Activated naive CD8-positive, alpha-beta T cell (primary cell): ENCODE data around the gene TMEM79.
A peak's percentile ranks its signal among the peaks of the same experiment; 100 is the strongest.

Source experiments
- H3K27ac Mint-ChIP-seq: one replicate; pipeline ENCODE4 v1.8.0; 2021; ENCODE audit warnings: mixed read lengths
- H3K27me3 Mint-ChIP-seq: one replicate; pipeline ENCODE4 v1.8.0; 2021; ENCODE audit warnings: mixed read lengths
- H3K36me3 Mint-ChIP-seq: one replicate; pipeline ENCODE4 v1.8.0; 2021; ENCODE audit warnings: mixed read lengths
- H3K4me1 Mint-ChIP-seq: one replicate; pipeline ENCODE4 v1.8.0; 2021; ENCODE audit warnings: low read depth, mixed read lengths
- H3K4me3 Mint-ChIP-seq: one replicate; pipeline ENCODE4 v1.8.0; 2021; ENCODE audit warnings: mild to moderate bottlenecking, mixed read lengths
- H3K9me3 Mint-ChIP-seq: one replicate; pipeline ENCODE4 v1.8.0; 2021; ENCODE audit warnings: low read depth, mixed read lengths

Gene TMEM79, protein sequence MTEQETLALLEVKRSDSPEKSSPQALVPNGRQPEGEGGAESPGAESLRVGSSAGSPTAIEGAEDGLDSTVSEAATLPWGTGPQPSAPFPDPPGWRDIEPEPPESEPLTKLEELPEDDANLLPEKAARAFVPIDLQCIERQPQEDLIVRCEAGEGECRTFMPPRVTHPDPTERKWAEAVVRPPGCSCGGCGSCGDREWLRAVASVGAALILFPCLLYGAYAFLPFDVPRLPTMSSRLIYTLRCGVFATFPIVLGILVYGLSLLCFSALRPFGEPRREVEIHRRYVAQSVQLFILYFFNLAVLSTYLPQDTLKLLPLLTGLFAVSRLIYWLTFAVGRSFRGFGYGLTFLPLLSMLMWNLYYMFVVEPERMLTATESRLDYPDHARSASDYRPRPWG

DNA sequence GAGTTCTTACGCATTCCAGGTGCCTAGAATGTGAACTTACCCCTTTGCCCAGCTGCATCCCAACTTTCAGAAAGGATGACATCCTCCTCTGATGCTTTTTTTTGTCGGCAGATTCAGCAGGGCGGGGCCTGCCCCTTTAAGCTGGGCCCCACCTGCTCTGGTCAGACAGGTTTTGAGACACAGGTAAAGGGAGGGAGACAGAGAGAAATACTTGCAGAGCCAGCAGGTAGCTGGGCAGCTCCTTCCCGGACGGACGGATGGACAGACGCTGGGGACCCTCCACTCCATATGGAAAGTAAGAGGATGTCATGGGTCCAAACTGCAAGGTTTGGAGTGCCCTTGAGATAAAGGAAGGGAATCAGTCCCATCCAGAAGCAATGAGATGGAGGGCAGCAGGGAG lies at the start of gene TMEM79:
Gene TMEM79, plus strand, starts transcription at position 214 of the 400 bp plus-strand sequence. CDS start 902 bp downstream, outside the sequence.
- peaks cover 27% of the 10 kb centered on the region for H3K4me1 Mint-ChIP-seq
- H3K36me3 Mint-ChIP-seq, result no peaks in the 10 kb centered on the region
- peak within 1 kb of the TSS; percentile 98 for H3K27ac Mint-ChIP-seq
- no peaks in the 10 kb centered on the region for H3K9me3 Mint-ChIP-seq
- H3K4me3 Mint-ChIP-seq, result peak within 1 kb of the TSS; percentile 99
- H3K27me3 Mint-ChIP-seq, result no peaks in the 10 kb centered on the region

DNA sequence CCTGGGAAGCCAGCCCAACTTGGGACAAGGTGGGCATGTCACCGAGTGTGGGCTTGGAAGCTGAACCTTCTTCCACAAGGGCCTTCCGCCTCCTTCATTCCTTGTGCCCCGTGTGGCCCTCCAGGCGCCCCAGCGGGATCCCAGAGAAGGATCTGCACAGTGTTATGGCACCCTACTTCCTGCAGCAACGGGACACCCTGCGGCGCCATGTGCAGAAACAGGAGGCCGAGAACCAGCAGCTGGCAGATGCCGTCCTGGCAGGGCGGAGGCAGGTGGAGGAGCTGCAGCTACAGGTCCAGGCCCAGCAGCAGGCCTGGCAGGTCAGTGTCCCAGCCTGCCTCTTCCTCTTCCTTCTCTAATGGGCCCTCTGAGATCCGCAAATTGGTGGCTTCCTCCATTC lies 48.0 kb upstream of the TMEM79 start:
- Mint-ChIP-seq H3K4me3 (no peak overlapping the region), H3K9me3 (no peaks in the 10 kb centered on the region), H3K36me3 (peaks cover 9% of the 10 kb centered on the region), H3K4me1 (no peaks in the 10 kb centered on the region), H3K27ac (no peak overlapping the region), H3K27me3 (no peaks in the 10 kb centered on the region)

DNA sequence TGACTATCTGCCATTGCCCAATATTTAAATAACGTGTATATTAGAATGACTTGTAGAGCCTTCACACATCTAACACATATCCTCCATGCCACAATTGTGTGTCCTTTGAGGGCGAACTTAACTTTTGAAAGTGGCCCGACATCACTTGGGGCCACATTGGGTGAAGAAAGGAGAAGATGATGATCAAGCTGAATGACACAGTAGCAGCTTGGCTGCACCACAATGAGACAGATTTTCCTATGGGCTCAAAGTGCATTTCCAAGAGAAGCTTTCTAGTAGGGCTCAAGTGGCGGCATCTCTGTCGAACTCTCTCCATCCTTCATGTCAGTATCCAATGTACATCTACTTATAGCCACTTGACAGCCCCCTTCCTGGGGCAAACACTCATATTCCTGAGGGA lies 45.9 kb upstream of the TMEM79 start:
- Mint-ChIP-seq H3K36me3 (peaks cover 9% of the 10 kb centered on the region), H3K9me3 (no peaks in the 10 kb centered on the region), H3K4me3 (no peak overlapping the region), H3K27me3 (no peaks in the 10 kb centered on the region), H3K4me1 (no peaks in the 10 kb centered on the region), H3K27ac (no peak overlapping the region)

DNA sequence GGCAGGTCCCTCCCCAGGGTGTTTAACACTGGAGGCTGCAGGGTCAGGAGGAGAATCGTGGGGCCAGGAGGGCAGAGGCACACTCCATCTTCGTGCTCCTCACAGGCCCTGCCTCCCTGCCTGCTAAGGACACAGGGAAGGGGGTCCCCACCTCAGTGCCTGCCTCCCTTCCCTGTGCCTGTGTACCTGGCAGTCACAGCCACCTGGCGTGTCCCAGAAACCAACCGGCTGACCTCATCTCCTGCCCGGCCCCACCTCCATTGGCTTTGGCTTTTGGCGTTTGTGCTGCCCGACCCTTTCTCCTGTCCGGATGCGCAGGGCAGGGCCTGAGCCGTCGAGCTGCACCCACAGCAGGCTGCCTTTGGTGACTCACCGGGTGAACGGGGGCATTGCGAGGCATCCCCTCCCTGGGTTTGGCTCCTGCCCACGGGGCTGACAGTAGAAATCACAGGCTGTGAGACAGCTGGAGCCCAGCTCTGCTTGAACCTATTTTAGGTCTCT lies 42.8 kb upstream of the TMEM79 start:
- Mint-ChIP-seq H3K27me3 (no peaks in the 10 kb centered on the region), H3K36me3 (peaks cover 4% of the 10 kb centered on the region), H3K4me3 (no peak overlapping the region), H3K9me3 (no peaks in the 10 kb centered on the region), H3K4me1 (peaks cover 16% of the 10 kb centered on the region), H3K27ac (no peak overlapping the region)

DNA sequence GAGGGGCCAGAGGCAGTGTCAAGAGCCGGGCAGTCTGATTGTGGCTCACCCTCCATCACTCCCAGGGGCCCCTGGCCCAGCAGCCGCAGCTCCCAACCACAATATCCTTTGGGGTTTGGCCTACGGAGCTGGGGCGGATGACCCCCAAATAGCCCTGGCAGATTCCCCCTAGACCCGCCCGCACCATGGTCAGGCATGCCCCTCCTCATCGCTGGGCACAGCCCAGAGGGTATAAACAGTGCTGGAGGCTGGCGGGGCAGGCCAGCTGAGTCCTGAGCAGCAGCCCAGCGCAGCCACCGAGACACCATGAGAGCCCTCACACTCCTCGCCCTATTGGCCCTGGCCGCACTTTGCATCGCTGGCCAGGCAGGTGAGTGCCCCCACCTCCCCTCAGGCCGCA lies 42.2 kb upstream of the TMEM79 start, which contains the start of gene BGLAP:
Gene BGLAP, plus strand, starts transcription at position 259 of the 400 bp plus-strand sequence. Its CDS starts 48 bp downstream, at position 307.
- no peak within 1 kb of the TSS for H3K4me3 Mint-ChIP-seq
- peaks cover 17% of the 10 kb centered on the region for H3K4me1 Mint-ChIP-seq
- H3K9me3 Mint-ChIP-seq, result no peaks in the 10 kb centered on the region
- no peak within 1 kb of the TSS for H3K27ac Mint-ChIP-seq
- no peaks in the 10 kb centered on the region for H3K27me3 Mint-ChIP-seq
- H3K36me3 Mint-ChIP-seq, result peaks cover 2% of the 10 kb centered on the region

DNA sequence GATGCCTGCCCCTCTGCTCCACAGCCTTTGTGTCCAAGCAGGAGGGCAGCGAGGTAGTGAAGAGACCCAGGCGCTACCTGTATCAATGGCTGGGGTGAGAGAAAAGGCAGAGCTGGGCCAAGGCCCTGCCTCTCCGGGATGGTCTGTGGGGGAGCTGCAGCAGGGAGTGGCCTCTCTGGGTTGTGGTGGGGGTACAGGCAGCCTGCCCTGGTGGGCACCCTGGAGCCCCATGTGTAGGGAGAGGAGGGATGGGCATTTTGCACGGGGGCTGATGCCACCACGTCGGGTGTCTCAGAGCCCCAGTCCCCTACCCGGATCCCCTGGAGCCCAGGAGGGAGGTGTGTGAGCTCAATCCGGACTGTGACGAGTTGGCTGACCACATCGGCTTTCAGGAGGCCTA lies 41.4 kb upstream of the TMEM79 start:
- Mint-ChIP-seq H3K4me1 (peaks cover 17% of the 10 kb centered on the region), H3K9me3 (no peaks in the 10 kb centered on the region), H3K36me3 (no peaks in the 10 kb centered on the region), H3K4me3 (no peak overlapping the region), H3K27me3 (no peaks in the 10 kb centered on the region), H3K27ac (no peak overlapping the region)

DNA sequence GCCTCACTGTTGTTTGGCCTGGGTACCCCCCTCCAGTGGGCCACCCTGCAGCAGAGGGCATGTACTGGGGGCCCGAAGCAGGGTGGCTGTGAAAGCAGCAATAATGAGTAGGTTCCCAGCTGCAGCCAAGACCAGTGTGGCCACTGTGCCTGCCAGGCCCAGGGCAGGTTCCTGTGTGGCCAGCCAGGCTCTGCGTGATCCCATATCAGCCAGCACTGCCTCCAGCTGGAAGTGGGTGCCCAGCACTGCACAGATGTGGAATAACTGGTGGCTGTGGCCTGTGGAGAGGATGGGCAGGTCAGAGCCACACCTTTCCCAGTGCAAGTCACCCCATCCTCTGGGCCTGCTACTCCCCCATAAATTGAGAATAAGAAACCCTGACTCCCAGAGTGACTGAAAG lies 40.0 kb upstream of the TMEM79 start:
- no peaks in the 10 kb centered on the region for H3K9me3 Mint-ChIP-seq
- no peaks in the 10 kb centered on the region for H3K27me3 Mint-ChIP-seq
- no peaks in the 10 kb centered on the region for H3K36me3 Mint-ChIP-seq
- no peak overlapping the region for H3K4me3 Mint-ChIP-seq
- no peak overlapping the region for H3K27ac Mint-ChIP-seq
- H3K4me1 Mint-ChIP-seq, result peaks cover 17% of the 10 kb centered on the region

DNA sequence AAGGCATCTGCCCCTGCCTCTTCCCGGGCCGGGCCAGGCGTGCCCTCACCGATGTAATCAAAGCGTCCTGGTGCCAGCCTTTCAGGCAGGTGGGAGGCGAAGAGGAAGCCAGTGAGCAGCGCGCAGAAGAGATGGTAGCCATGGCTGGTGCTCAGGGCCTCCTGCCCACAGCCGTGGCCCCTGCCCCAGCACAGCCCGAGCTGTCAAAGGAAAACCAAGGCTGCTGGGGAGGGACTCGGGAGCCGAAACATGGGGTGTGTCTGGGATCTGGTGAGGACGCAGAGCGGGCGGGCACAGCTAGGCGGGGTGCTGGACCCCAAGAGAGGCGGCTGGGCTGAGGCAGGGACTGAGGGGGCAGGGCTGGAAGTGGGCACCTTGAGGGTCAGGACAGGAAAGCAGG lies 39.4 kb upstream of the TMEM79 start:
- Mint-ChIP-seq H3K27me3 (no peaks in the 10 kb centered on the region), H3K36me3 (no peaks in the 10 kb centered on the region), H3K27ac (no peak overlapping the region), H3K4me3 (peak overlapping the region; percentile 81), H3K9me3 (no peaks in the 10 kb centered on the region), H3K4me1 (peaks cover 17% of the 10 kb centered on the region)

DNA sequence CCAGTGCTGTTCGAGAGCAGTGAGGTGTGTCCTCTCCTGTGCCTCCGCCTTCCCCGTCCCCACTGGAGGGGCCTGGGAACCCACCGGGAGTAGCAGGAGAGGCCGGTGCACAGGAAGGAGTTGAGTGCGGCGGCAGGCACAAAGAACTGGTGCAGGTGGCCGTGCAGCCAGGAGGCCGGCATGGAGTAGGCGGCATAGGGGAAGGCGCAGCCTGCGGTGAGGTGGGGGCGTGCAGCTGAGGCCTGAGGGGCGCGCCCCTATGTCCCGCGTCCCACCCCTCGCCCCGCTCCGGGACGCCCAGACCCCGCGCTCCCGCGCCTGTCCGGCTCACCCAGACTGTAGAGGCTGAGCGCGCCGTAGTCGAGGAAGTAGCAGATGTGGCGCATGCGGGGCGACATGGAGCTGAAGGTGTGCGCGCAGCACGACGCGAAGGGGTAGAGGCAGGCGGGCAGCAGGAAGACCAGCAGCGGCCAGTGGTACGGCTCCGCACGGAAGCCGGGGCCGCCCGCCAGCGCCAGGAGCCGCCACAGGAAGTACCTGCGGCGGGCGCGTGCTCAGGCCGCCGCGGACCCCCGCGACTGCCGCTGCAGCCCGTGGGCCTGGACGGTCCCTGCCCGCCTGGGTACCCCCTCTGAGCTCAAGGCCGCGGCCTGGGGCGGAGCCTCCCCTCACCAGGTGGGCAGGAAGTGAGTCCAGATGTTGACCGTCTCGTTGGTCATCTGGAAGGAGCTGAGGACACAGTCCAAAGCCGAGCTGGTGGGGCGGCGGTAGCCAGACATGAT lies 38.5 kb upstream of the TMEM79 start:
- H3K36me3 Mint-ChIP-seq, result no peaks in the 10 kb centered on the region
- H3K4me3 Mint-ChIP-seq, result peak overlapping the region; percentile 81
- H3K9me3 Mint-ChIP-seq, result no peaks in the 10 kb centered on the region
- no peaks in the 10 kb centered on the region for H3K27me3 Mint-ChIP-seq
- peak overlapping the region; percentile 76 for H3K27ac Mint-ChIP-seq
- H3K4me1 Mint-ChIP-seq, result peaks cover 17% of the 10 kb centered on the region

DNA sequence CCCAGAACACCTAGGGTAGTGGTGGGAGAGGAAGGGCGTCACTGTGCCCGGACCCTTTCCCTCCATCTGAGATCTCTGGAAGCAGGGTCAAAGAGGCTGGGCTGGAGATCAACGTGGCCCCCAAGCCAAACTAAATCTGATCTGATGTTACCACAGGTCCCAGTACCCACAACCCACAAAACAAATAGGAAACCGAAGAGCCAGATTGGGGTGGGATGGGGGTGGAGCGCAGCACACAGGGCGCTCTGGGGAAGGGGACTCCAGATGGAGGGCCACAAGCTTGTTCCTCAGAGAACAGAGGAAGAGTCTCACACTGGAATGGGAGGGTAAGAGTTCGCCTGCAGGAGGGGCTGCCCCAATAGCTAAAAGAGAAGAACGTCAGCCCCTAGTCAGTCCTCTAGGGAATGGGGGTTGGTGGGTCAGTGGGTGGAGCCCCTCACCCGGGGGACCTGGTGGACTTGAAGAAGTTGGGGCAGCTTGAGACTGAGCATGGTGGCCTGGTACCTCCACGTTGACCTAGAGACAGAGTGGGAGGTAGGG lies 37.8 kb upstream of the TMEM79 start:
- Mint-ChIP-seq H3K4me3 (peak overlapping the region; percentile 28), H3K9me3 (no peaks in the 10 kb centered on the region), H3K27ac (no peak overlapping the region), H3K27me3 (no peaks in the 10 kb centered on the region), H3K4me1 (peaks cover 17% of the 10 kb centered on the region), H3K36me3 (no peaks in the 10 kb centered on the region)

DNA sequence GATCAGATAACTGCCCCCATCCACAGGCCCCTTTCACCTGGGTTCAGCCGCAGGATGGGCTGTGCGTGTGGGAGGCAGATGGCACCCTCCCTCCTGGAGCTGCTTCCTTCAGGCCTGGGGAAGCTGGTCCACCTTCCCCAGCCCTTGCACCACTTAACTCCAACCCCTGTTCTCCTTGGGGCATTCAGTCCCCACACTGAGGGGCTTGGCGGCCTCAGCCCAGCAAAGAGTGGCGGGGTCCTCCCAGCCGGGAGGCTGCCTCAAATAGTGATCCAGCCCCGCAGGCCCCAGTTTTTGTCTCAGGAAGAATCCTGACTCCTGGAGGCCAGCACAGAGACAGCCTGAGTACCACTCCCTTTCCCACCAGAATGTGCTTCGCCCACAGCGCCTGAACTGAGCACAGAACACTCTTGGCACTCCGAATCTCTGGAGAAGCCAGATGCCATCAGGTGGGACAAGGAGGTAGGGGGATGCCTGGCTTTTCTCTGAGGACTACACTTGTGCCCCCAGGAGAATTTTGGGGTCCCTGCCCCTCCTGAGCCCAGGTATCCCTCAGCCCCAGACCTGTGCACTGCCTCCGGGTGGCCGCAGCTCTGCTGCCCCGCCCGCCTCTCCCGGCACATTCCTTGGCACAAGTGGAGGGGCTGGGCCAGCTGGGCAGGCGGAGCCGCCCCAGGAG lies 37.2 kb upstream of the TMEM79 start:
- Mint-ChIP-seq H3K27ac (no peak overlapping the region), H3K4me3 (no peak overlapping the region), H3K27me3 (no peaks in the 10 kb centered on the region), H3K4me1 (peaks cover 17% of the 10 kb centered on the region), H3K36me3 (no peaks in the 10 kb centered on the region), H3K9me3 (no peaks in the 10 kb centered on the region)

DNA sequence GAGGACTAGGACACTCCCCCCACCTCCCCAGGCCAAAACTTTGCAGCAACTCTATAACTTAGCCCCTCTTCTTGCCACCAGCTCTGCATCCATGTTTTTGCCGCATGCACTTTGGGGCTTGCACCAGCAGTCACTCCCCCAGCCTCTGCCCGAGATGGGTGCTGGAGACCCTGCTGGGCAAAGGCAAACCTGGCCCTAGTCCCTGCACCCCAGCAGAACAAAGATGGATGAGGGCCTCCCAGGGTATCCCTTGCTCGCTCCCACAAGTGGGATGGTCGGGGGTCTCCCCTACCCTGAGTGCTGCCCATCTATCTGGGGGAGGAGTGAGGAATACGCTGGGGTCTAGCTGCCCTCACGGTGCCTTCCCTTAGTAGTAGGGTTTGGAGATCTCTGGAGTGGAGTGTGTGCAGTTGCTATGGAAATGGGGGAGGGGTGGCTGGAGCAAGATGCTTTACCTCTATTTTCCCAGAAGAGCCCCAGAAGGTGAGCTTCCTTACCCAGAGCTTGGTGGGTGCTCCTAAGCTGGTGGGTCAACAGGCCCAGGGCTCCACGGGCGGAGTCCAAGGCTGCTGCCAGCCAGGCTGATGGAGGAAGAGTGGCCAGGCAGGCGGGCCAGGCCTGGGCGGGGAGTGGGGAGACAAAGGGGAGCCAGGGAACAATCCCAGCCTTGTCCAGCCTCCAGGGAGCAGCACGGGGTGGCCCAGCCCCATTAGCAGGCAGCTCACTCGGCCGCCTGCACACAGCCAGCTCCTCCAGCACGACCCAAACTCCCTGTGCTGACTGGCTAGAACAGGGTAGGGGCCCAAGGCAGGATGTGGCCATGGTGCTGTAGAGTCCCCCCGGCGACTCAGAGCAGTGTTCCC lies 36.4 kb upstream of the TMEM79 start, which contains the start of gene PAQR6:
Gene PAQR6, minus strand, starts transcription at position 597 of the 863 bp plus-strand sequence. CDS start 1,325 bp downstream, outside the sequence.
- Mint-ChIP-seq H3K9me3 (no peaks in the 10 kb centered on the region), H3K36me3 (no peaks in the 10 kb centered on the region), H3K4me1 (peaks cover 22% of the 10 kb centered on the region), H3K27me3 (no peaks in the 10 kb centered on the region), H3K4me3 (peak within 1 kb of the TSS; percentile 5), H3K27ac (peak within 1 kb of the TSS; percentile 54)

DNA sequence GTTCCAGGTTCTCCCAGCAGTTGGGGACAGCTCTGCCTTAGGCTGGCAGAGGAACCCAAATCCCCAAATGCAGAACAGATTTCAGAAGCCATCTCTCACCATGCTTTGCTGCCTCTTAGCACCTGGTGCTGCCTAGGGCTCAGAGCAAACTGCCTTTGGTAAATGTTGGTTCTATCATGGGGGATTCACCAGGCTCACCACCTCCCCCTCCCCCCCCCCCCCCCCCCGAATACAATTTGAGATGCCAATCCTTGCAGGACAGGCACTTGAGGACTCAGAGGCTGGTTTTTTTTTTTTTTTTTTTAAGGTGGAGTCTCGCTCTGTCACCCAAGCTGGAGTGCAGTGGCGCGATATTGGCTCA lies 35.8 kb upstream of the TMEM79 start:
- Mint-ChIP-seq H3K9me3 (no peaks in the 10 kb centered on the region), H3K27ac (no peak overlapping the region), H3K4me1 (peaks cover 23% of the 10 kb centered on the region), H3K36me3 (no peaks in the 10 kb centered on the region), H3K4me3 (no peak overlapping the region), H3K27me3 (no peaks in the 10 kb centered on the region)

DNA sequence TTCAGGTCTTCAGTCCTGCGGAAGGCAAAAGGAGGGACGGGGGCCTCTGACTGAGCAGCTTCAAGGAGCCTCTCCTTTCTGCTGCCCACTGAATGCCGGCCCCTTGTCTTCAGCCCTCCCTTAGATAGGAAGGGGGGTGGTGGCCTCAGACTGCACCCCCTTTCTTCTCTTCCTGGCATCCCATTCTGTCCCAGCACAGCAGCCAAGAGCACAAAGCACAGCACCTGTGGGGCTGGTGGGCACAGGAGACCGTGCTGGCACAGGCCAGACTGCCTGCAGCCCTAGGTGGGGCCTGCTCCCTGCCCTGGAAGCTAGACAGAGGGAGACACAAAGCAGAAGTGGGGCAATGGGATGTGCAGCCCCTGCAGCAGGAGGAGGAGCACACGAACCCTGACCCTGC lies 34.5 kb upstream of the TMEM79 start:
- H3K4me1 Mint-ChIP-seq, result peaks cover 19% of the 10 kb centered on the region
- no peaks in the 10 kb centered on the region for H3K9me3 Mint-ChIP-seq
- H3K27ac Mint-ChIP-seq, result no peak overlapping the region
- no peak overlapping the region for H3K4me3 Mint-ChIP-seq
- H3K36me3 Mint-ChIP-seq, result no peaks in the 10 kb centered on the region
- H3K27me3 Mint-ChIP-seq, result no peaks in the 10 kb centered on the region
